ENCODE measurements around the gene ZNF644.

Gene ZNF644

DNA sequence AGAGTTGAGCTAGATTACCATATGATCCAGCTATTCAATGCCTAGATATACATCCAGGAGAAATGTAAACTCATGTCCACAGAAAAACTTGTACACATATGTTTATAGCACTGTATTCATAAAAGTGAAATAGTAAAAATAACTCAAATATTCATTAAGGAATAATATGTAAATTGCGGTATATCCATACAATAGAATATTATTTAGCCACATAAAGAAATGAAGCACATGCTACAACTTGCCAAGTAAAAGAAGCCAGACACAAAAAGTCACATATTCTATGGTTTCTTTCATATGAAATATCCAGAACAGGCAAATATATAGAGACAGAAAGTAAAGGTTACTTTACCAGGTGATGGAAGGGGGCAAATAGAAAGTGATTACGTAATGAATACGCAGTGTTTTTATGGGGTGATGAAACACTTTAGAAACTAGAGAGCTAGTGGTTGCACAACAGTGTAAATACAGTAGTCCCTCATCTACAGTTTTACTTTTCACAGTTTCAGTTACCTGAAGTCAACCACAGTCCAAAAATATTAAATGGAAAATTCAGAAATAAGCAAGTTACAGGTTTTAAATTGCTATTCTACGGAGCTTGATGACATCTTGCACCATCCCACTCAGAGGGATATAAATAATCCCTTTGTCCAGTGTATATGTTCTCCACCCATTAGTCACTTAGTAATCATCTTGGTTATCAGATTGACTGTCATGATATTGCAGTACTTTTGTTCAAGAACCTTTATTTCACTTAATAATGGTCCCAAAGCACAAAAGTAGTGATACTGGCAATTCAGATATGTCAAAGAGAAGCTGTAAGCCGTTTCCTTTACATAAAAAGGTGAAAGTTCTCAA lies 62.3 kb downstream of the ZNF644 start:
- Histone ChIP-seq H3F3A (ENCODE audit: control insufficient read depth, insufficient read depth) (no peaks in the 10 kb centered on the region), H4K20me1 (ENCODE audit: control insufficient read depth, insufficient read depth, low read depth, low read length) (no peaks in the 10 kb centered on the region), H3K27me3 (ENCODE audit: control insufficient read depth, low read length) (no peaks in the 10 kb centered on the region), H3K4me1 (ENCODE audit: control insufficient read depth, low read length) (no peaks in the 10 kb centered on the region), H3K4me3 (ENCODE audit: low read length) (no peak overlapping the region), H3K4me2 (ENCODE audit: low read length) (no peak overlapping the region), H3K9me2 (replicated peaks; ENCODE audit: control insufficient read depth, low read length) (no peaks in the 10 kb centered on the region), H3K79me2 (ENCODE audit: control insufficient read depth, low read length) (peaks cover 93% of the 10 kb centered on the region), H3K36me3 (ENCODE audit: control insufficient read depth, low read length) (peaks cover 48% of the 10 kb centered on the region), H3K9me3 (ENCODE audit: control insufficient read depth, insufficient read depth, low read length) (no peaks in the 10 kb centered on the region), H3K27ac (ENCODE audit: low read depth, low read length) (no peak overlapping the region)
- TF ChIP-seq CTCF (IDR thresholded peaks at IDR 0.05; ENCODE audit: low read depth, low read length, poor library complexity, severe bottlenecking) (no peak), EZH2phosphoT487 (IDR thresholded peaks at IDR 0.05; ENCODE audit: borderline replicate concordance, low read length) (no peak)

DNA sequence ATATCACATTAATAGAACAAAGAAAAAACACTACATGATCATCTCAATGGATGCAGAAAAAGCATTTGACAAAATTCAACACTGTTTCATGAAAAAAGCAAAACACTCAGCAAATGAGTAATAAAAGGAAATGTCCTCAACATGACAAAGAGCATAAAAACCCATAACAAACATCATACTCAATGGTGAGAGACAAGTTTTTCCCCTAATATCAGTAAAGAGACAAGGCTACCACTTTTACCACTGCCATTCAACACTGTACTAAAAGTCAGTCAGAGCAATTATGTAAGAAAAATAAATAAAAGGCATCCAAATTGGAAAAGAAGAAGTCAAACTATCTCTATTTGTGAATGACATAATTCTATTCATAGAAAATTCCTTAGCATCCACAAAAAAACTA lies 64.3 kb downstream of the ZNF644 start:
- TF ChIP-seq EZH2phosphoT487 (IDR thresholded peaks at IDR 0.05; ENCODE audit: borderline replicate concordance, low read length) (no peak), CTCF (IDR thresholded peaks at IDR 0.05; ENCODE audit: low read depth, low read length, poor library complexity, severe bottlenecking) (no peak)
- Histone ChIP-seq H3K4me3 (ENCODE audit: low read length) (no peak overlapping the region), H3K36me3 (ENCODE audit: control insufficient read depth, low read length) (peaks cover 34% of the 10 kb centered on the region)

GRCh38 chr1:90955769-90956168 lies 66.1 kb downstream of the ZNF644 start:
- Histone ChIP-seq H3K4me2 (ENCODE audit: low read length) (no peak overlapping the region), H3K4me1 (ENCODE audit: control insufficient read depth, low read length) (no peaks in the 10 kb centered on the region), H4K20me1 (ENCODE audit: control insufficient read depth, insufficient read depth, low read depth, low read length) (peaks cover 4% of the 10 kb centered on the region; the same call in 1 of the 2 replicates), H3K36me3 (ENCODE audit: control insufficient read depth, low read length) (peaks cover 33% of the 10 kb centered on the region), H3K4me3 (ENCODE audit: low read length) (no peak overlapping the region), H3F3A (ENCODE audit: control insufficient read depth, insufficient read depth) (no peaks in the 10 kb centered on the region), H3K27me3 (ENCODE audit: control insufficient read depth, low read length) (no peaks in the 10 kb centered on the region), H3K27ac (ENCODE audit: low read depth, low read length) (no peak overlapping the region), H3K9me2 (replicated peaks; ENCODE audit: control insufficient read depth, low read length) (no peaks in the 10 kb centered on the region), H3K9me3 (ENCODE audit: control insufficient read depth, insufficient read depth, low read length) (no peaks in the 10 kb centered on the region), H3K79me2 (ENCODE audit: control insufficient read depth, low read length) (peaks cover 98% of the 10 kb centered on the region)
- TF ChIP-seq CTCF (IDR thresholded peaks at IDR 0.05; ENCODE audit: low read depth, low read length, poor library complexity, severe bottlenecking) = no peak
- no peak for TF ChIP-seq EZH2phosphoT487 (IDR thresholded peaks at IDR 0.05; ENCODE audit: borderline replicate concordance, low read length)

More for the DNA sequence above, 64.3 kb downstream of the ZNF644 start:
- no peaks in the 10 kb centered on the region for H3K9me3 ChIP-seq (ENCODE audit: control insufficient read depth, insufficient read depth, low read length)
- H3K4me1 ChIP-seq (ENCODE audit: control insufficient read depth, low read length) = no peaks in the 10 kb centered on the region
- no peaks in the 10 kb centered on the region for H3K27me3 ChIP-seq (ENCODE audit: control insufficient read depth, low read length)
- H4K20me1 ChIP-seq (ENCODE audit: control insufficient read depth, insufficient read depth, low read depth, low read length) = peaks cover 2% of the 10 kb centered on the region; the same call in 1 of the 2 replicates
- peaks cover 96% of the 10 kb centered on the region for H3K79me2 ChIP-seq (ENCODE audit: control insufficient read depth, low read length)
- H3F3A ChIP-seq (ENCODE audit: control insufficient read depth, insufficient read depth) = no peaks in the 10 kb centered on the region
- no peak overlapping the region for H3K4me2 ChIP-seq (ENCODE audit: low read length)
- no peaks in the 10 kb centered on the region for H3K9me2 ChIP-seq (replicated peaks; ENCODE audit: control insufficient read depth, low read length)
- no peak overlapping the region for H3K27ac ChIP-seq (ENCODE audit: low read depth, low read length)

Measured in DOHH2 (cell line).